Measurements from ENCODE around the gene RTBDN. TPM values are rescaled to one million over a fixed set of nuclear protein-coding genes. Genes with fewer than 3 reads are reported as not detected.

Gene RTBDN
- total RNA-seq, 2 donors from 2014 or later = 0.35 TPM; not detected in 1

DNA sequence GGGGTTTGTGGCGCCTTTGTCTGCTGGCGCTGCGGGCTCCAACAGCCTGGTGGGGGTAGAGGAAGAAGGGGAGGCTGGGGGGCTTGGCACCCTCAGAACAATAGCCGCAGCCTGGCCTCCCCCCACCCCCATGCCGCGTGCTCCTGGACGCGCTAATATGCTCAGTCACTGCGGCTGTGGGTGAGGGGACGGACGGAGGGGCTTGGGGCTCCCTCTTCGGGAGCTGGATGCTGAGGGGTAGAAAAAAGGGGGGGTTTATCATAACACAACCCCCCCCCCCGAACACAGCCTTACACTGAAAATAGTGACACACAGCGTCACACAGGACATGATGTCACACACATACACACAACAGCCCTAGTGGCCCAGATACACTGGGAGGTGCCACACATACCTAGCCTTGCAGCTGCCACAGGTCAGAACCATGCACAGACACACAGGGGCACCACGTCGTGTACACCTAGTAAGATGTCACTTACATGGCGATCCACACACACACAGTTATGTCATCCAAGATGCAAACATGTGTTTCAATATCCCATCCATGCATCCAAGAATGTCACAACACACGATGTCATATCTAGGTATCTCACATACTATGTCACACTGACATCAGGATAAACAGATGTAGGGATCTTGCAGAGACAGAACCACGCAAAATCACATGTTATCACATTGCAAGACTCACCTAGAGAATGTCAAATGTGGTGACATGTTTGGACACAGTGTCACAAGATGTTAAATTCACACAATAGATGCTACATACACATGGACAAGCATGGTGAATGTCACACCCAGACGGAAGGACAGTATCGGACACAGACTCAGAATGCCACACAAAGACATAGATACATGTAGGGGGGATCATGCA lies 4.7 kb upstream of the RTBDN start:
- TF ChIP-seq, protein P1, sequence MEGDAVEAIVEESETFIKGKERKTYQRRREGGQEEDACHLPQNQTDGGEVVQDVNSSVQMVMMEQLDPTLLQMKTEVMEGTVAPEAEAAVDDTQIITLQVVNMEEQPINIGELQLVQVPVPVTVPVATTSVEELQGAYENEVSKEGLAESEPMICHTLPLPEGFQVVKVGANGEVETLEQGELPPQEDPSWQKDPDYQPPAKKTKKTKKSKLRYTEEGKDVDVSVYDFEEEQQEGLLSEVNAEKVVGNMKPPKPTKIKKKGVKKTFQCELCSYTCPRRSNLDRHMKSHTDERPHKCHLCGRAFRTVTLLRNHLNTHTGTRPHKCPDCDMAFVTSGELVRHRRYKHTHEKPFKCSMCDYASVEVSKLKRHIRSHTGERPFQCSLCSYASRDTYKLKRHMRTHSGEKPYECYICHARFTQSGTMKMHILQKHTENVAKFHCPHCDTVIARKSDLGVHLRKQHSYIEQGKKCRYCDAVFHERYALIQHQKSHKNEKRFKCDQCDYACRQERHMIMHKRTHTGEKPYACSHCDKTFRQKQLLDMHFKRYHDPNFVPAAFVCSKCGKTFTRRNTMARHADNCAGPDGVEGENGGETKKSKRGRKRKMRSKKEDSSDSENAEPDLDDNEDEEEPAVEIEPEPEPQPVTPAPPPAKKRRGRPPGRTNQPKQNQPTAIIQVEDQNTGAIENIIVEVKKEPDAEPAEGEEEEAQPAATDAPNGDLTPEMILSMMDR (IDR thresholded peaks at IDR 0.05) = no peak
- Histone ChIP-seq H3K27ac (no peak overlapping the region), H3K27me3 (peaks cover 56% of the 10 kb centered on the region), H3K9ac (ENCODE audit: low read depth in 2 of 2, low read length in 2 of 2) (no peak overlapping the region), H3K4me3 (no peak overlapping the region), H3K4me1 (peaks cover under 1% of the 10 kb centered on the region), H3K36me3 (no peaks in the 10 kb centered on the region), H3K9me3 (no peaks in the 10 kb centered on the region)
- intact Hi-C loops (cut with DNase I) = no loop called here
- no peak for DNase-seq

DNA sequence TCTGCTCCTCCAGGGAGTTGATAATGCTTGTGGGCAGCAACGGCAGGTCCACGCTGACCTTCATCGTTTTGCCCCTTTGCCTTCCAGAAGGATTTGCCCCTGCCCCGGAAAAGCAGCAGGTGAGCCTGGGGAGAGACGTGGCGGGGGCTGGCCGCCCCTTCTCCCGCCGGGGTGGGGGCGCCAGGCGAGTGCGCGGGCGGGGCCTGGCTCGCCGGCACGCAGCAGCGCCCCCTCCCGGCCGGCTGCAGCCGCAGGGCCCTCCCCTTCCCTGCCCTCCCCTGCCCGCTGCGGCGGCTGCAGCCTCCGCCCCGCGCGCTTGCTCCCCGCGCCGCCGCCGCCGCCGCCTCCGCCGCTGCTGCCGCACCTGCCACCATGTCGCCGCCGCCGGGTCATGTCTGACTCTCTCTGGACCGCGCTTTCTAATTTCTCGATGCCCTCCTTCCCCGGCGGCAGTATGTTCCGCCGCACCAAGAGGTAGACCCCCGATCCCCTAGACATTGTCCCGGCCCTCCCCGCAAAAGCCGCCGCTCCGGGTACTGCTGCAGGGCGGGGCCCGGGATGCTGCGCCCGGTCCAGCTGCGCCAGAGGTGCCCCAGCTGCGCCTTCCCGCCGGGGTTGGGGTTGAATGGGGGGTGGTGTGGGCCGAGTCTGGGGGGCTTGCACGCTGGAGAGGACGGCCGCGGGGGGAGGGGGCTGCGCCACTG lies 4.0 kb upstream of the RTBDN start, which contains the start of gene MAST1:
TSS of gene MAST1 (plus strand) at position 334 of the 704 bp plus-strand sequence. CDS start at position 392, 58 bp downstream.
- H3K4me1 ChIP-seq = peaks cover 4% of the 10 kb centered on the region
- H3K36me3 ChIP-seq = no peaks in the 10 kb centered on the region
- DNase-seq = peak; percentile 40
- TF ChIP-seq, protein P1 (IDR thresholded peaks at IDR 0.05) = no peak
- H3K4me3 ChIP-seq = no peak within 1 kb of the TSS
- H3K9me3 ChIP-seq = no peaks in the 10 kb centered on the region
- H3K27me3 ChIP-seq = peaks cover 62% of the 10 kb centered on the region
- peak within 1 kb of the TSS in 1 of 2 donors; percentile 24 for H3K9ac ChIP-seq (ENCODE audit: low read depth in 2 of 2, low read length in 2 of 2)
- intact Hi-C loops (cut with DNase I) = no loop called here
- no peak within 1 kb of the TSS for H3K27ac ChIP-seq

DNA sequence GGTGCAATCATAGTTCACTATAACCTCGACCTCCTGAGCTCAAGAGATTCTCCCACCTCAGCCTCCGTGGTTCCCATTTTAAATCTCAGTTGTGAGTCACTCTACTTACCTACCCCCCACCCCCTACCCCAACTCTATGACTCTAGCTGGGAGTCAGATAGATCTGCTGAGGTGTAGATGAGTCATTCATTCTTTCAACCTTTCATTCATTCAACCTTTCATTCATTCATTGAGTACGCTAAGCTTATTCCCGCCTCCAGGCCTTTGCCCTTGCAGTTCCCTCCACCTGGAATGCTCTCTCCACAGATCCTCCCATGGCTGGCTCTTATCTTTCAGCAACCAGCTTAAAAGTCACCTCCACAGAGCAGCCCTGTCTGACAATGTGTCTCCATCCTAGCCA lies 2.8 kb upstream of the RTBDN start:
- H3K4me3 ChIP-seq = no peak overlapping the region
- no peak overlapping the region for H3K9ac ChIP-seq (ENCODE audit: low read depth in 2 of 2, low read length in 2 of 2)
- H3K27ac ChIP-seq = no peak overlapping the region
- peaks cover 73% of the 10 kb centered on the region for H3K27me3 ChIP-seq
- TF ChIP-seq, protein P1 (IDR thresholded peaks at IDR 0.05) = no peak
- DNase-seq = no peak
- H3K4me1 ChIP-seq = peaks cover 4% of the 10 kb centered on the region
- intact Hi-C loops (cut with DNase I) = no loop called here
- H3K36me3 ChIP-seq = no peaks in the 10 kb centered on the region
- no peaks in the 10 kb centered on the region for H3K9me3 ChIP-seq

DNA sequence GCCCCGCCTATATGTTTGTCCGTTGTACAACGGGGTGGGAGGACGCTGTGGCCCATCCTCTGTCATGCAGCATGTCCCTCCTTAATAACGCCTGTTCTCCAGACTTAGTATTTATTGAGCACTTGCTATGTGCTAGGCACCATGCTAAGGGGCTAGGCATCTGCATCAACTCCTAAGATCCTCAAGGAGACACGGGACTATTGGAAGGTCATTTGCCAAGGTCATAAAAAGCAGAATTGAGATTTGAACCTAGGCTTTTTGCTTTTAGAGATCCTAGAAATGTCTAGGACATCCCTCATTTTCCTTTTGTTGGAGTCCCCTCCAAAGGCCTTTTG lies 2.1 kb upstream of the RTBDN start:
- H3K27ac ChIP-seq = no peak overlapping the region
- no peaks in the 10 kb centered on the region for H3K9me3 ChIP-seq
- H3K4me3 ChIP-seq = no peak overlapping the region
- intact Hi-C loops (cut with DNase I) = no loop called here
- no peaks in the 10 kb centered on the region for H3K36me3 ChIP-seq
- DNase-seq = no peak
- H3K27me3 ChIP-seq = peaks cover 80% of the 10 kb centered on the region
- no peak overlapping the region for H3K9ac ChIP-seq (ENCODE audit: low read depth in 2 of 2, low read length in 2 of 2)
- H3K4me1 ChIP-seq = peaks cover 4% of the 10 kb centered on the region
- TF ChIP-seq, protein P1 (IDR thresholded peaks at IDR 0.05) = no peak

- peaks cover 4% of the 10 kb centered on the region for H3K4me1 ChIP-seq
- H3K27ac ChIP-seq = no peak overlapping the region
- TF ChIP-seq, protein P1 (IDR thresholded peaks at IDR 0.05) = no peak
- peak; percentile 47 for DNase-seq
- peaks cover 81% of the 10 kb centered on the region for H3K27me3 ChIP-seq
- no peaks in the 10 kb centered on the region for H3K9me3 ChIP-seq
- H3K4me3 ChIP-seq = no peak overlapping the region
- H3K9ac ChIP-seq (ENCODE audit: low read depth in 2 of 2, low read length in 2 of 2) = no peak overlapping the region
- no peaks in the 10 kb centered on the region for H3K36me3 ChIP-seq
- intact Hi-C loops (cut with DNase I) = no loop called here
Measured at GRCh38 chr19:12834976-12835757, 788 bp upstream of the RTBDN start.
